ENCODE measurements around the gene WWP2. TPM values are rescaled to one million over a fixed set of nuclear protein-coding genes. Genes with fewer than 3 reads are reported as not detected.
"Not testable (repeated sequence)": the region's sequence is repeated elsewhere in the genome, so short reads cannot be mapped to it uniquely, and the experiment has no call there.

The WWP2 gene
- total RNA-seq, 2 experiments from 2014 or later = 30.7 to 35.1 TPM

DNA sequence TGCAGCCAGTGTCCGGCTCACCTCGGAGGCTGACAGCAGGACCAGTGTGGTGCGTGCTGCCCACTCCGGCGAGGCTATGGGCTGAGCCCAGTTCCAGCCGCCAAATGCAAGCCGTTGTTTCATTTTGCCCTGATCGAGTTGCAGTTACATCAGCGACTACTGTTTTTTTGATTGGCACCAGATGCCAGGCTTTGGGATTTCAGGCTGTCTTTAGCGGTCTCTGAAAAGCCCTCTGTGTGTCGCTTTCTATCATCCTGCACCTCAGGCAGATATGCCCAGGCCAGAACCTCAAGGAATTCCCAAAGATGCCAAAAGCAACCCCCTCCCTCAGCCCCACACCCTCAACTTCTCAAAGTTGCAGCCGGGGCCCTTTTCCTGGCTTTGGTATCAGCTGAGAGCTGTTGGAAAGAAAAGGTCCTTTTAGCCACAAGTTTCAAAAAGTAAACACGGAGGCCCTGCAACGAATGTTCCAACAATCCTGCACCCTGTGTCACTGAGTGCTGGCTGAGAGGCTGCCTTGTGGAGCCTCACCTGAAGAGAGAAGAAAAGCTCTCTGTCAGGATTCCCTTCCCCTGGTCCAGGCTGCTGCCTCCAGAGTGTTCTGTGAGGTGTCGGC is 58.9 kb downstream of the WWP2 start:
- intact Hi-C loops (cut with micrococcal nuclease) = no loop called here
- H3K27me3 Mint-ChIP-seq = no peaks in the 10 kb centered on the region
- H3K4me1 Mint-ChIP-seq (ENCODE audit: low read depth) = no peaks in the 10 kb centered on the region
- ChIA-PET POLR2A (no interaction called here), CTCF (interaction anchor here (0.6 kb wide), 1 partner anchor 61 kb away, joined by 3 read pairs; no protein-coding TSS in a partner anchor)
- TF ChIP-seq, protein P1, sequence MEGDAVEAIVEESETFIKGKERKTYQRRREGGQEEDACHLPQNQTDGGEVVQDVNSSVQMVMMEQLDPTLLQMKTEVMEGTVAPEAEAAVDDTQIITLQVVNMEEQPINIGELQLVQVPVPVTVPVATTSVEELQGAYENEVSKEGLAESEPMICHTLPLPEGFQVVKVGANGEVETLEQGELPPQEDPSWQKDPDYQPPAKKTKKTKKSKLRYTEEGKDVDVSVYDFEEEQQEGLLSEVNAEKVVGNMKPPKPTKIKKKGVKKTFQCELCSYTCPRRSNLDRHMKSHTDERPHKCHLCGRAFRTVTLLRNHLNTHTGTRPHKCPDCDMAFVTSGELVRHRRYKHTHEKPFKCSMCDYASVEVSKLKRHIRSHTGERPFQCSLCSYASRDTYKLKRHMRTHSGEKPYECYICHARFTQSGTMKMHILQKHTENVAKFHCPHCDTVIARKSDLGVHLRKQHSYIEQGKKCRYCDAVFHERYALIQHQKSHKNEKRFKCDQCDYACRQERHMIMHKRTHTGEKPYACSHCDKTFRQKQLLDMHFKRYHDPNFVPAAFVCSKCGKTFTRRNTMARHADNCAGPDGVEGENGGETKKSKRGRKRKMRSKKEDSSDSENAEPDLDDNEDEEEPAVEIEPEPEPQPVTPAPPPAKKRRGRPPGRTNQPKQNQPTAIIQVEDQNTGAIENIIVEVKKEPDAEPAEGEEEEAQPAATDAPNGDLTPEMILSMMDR (IDR thresholded peaks at IDR 0.05) = no peak
- H3K36me3 Mint-ChIP-seq (ENCODE audit: low read depth) = peaks cover 26% of the 10 kb centered on the region
- no peaks in the 10 kb centered on the region for H3K9me3 Mint-ChIP-seq
- ATAC-seq (no peak), DNase-seq (no peak)
- H3K27ac Mint-ChIP-seq = no peak overlapping the region
- no peak overlapping the region for H3K4me3 Mint-ChIP-seq

DNA sequence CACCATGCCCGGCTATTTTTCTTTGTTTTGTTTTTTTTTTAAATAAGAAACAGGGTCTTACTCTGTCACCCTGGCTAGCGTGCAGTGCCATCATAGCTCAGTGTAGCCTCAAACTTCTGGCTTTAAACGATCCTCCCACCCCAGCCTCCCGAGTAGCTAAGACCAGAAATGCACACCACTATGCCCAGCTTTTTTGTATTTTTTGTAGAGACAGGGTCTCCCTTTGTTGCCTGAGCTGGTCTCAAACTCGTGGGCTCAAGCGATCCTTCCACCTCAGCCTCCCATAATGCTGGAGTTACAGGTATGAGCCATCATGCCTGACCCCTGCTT is 59.7 kb downstream of the WWP2 start:
- intact Hi-C loops (cut with micrococcal nuclease) = no loop called here
- H3K27me3 Mint-ChIP-seq = no peaks in the 10 kb centered on the region
- ChIA-PET CTCF (interaction anchor here (1.1 kb wide), 1 partner anchor 109 kb away, joined by 3 read pairs; no protein-coding TSS in a partner anchor), POLR2A (no interaction called here)
- H3K27ac Mint-ChIP-seq = no peak overlapping the region
- DNase-seq (no peak), ATAC-seq (no peak)
- no peak overlapping the region for H3K4me3 Mint-ChIP-seq
- no peaks in the 10 kb centered on the region for H3K9me3 Mint-ChIP-seq
- TF ChIP-seq, protein P1 (IDR thresholded peaks at IDR 0.05) = no peak
- H3K36me3 Mint-ChIP-seq (ENCODE audit: low read depth) = peaks cover 23% of the 10 kb centered on the region
- H3K4me1 Mint-ChIP-seq (ENCODE audit: low read depth) = no peaks in the 10 kb centered on the region

DNA sequence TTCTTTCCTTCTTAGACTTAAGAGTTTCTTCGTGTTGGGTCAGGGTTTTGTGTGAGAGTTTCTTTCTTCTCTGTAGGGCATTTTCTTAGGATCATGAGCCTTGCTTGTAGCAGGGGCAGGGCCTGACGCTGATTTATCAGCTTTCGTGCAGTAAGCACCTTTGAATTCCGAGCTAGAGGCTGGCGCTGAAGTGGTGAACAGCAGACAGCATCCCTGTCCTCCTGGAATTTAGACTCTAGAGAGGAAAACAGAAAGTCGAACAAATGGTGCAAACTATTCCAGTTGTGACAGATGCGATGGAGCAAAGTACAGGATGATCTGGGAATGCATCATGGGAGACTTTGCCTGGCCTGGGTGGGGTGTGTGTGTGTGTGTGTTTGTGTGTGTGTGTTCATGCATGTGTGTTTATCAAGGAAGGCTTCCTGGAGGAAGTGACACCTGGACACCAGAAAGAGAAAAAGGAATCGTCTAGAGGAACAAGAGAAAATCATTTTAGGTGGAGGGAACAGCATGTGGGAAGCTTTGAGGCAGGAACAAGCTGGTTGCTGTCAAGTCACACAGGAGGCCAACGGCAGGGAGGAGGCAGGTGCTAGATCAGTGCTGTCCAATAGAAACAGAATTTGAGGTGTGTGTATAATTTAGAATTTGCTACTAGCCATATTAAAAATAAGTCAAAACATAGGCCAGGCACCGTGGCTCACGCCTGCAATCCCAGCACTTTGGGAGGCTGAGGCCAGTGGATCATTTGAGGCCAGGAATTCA is 60.2 kb downstream of the WWP2 start:
- H3K27me3 Mint-ChIP-seq = no peaks in the 10 kb centered on the region
- TF ChIP-seq, protein P1 (IDR thresholded peaks at IDR 0.05) = no peak
- ChIA-PET POLR2A (no interaction called here), CTCF (interaction anchor here (1.1 to 1.4 kb wide), 2 partner anchors 15 to 108 kb away, joined by 3 to 4 read pairs; no protein-coding TSS in a partner anchor)
- H3K9me3 Mint-ChIP-seq = no peaks in the 10 kb centered on the region
- H3K27ac Mint-ChIP-seq = no peak overlapping the region
- intact Hi-C loops (cut with micrococcal nuclease) = no loop called here
- no peak for ATAC-seq
- H3K4me3 Mint-ChIP-seq = no peak overlapping the region
- H3K36me3 Mint-ChIP-seq (ENCODE audit: low read depth) = peaks cover 20% of the 10 kb centered on the region
- no peaks in the 10 kb centered on the region for H3K4me1 Mint-ChIP-seq (ENCODE audit: low read depth)
- no peak for DNase-seq

DNA sequence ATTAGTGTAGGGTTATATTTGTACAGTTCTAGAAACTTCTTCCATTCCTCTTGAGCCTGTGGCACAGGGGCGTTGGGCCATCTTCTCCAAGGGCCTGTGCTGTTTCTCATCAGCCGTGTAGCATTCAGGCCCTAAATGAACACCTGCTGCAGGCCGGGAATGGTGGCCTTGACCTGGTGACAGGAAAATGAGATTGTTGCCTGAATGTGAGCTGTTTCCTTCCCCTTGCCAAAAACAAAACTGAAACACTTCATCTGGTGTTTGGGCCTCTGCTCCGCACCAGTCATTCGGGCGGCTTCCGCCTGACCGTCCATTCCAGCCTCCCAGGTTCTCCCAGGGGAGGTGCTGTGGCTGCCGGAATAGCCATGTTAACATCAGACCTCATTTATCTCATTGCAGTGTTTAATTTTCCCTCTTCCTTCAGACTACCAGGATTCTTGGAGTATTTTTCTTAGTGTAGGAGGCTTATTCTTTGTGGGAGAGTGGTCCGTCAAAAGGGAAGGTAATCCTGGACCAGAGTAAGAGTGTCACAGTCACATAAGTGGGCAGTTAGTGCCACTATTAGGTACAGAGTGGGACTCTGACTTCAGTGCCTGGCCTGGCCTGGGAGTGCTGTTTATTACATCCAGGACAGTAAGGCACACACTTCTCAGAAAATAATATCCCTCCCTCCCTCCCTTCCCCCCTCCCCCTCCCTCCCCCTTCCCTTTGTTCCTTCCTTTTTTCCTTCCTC is 61.9 kb downstream of the WWP2 start:
- intact Hi-C loops (cut with micrococcal nuclease) = no loop called here
- ChIA-PET CTCF (interaction anchor here (1.2 to 1.4 kb wide), 2 partner anchors 17 to 105 kb away, joined by 3 to 4 read pairs; no protein-coding TSS in a partner anchor), POLR2A (interaction anchor here (0.6 kb wide), 1 partner anchor 126 kb away, joined by 3 read pairs; no protein-coding TSS in a partner anchor)
- H3K4me1 Mint-ChIP-seq (ENCODE audit: low read depth) = no peaks in the 10 kb centered on the region
- TF ChIP-seq, protein P1 (IDR thresholded peaks at IDR 0.05) = no peak
- DNase-seq = no peak
- H3K27ac Mint-ChIP-seq = no peak overlapping the region
- no peaks in the 10 kb centered on the region for H3K9me3 Mint-ChIP-seq
- H3K4me3 Mint-ChIP-seq = no peak overlapping the region
- H3K27me3 Mint-ChIP-seq = no peaks in the 10 kb centered on the region
- peaks cover 9% of the 10 kb centered on the region for H3K36me3 Mint-ChIP-seq (ENCODE audit: low read depth)
- ATAC-seq = no peak

DNA sequence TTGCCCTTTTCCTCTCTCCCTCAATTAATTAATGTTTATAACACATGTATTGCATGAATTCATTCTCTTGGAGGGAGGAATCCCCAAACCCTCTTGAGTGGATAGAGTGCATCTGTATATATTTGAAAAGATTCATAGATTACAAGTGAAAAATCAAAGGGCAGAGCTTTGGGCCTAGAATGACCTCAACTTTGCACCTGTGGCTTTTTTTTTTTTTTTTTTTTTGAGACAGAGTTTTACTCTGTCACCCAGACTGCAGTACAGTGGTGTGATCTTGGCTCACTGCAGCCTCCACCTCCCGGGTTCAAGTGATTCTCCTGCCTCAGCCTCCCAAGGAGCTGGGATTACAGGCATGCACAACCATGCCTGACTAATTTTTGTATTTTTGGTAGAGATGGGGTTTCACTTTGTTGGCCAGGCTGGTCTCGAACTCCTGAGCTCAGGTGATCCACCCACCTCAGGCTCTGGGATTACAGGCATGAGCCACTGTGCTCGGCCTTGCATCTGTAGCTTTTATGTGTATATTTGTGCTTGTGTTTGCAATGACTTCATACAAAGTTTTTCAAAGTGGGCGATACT is 62.5 kb downstream of the WWP2 start:
- H3K9me3 Mint-ChIP-seq; DNase-seq; H3K4me1 Mint-ChIP-seq (ENCODE audit: low read depth); H3K36me3 Mint-ChIP-seq (ENCODE audit: low read depth); H3K27me3 Mint-ChIP-seq; ATAC-seq; POLR2A ChIA-PET; intact Hi-C loops (cut with micrococcal nuclease); H3K27ac Mint-ChIP-seq; H3K4me3 Mint-ChIP-seq: not testable (repeated sequence)
- CTCF ChIA-PET = interaction anchor here (1.2 kb wide), 1 partner anchor 105 kb away, joined by 3 read pairs; no protein-coding TSS in a partner anchor
